OCI-LY7 (cell line): ENCODE results near the gene CDSN.

Experiments
- EZH2phosphoT487 ChIP-seq: fragments of 200-600 bp; sonication (generic); IDR thresholded peaks from 2 replicates; pipeline ENCODE4 v1.6.1; 2018; ENCODE audit warnings: low read depth, borderline replicate concordance, mild to moderate bottlenecking, mixed run types, antibody characterized with exemption, low read length, moderate library complexity, mixed read lengths
- TF ChIP-seq, protein P1 (sequence below): fragments of 200-600 bp; sonication (generic); conservative IDR thresholded peaks from 2 replicates; pipeline ENCODE4 v1.5.1; 2014; ENCODE audit warnings: mild to moderate bottlenecking, antibody characterized with exemption, low read length, moderate library complexity, mixed read lengths

DNA sequence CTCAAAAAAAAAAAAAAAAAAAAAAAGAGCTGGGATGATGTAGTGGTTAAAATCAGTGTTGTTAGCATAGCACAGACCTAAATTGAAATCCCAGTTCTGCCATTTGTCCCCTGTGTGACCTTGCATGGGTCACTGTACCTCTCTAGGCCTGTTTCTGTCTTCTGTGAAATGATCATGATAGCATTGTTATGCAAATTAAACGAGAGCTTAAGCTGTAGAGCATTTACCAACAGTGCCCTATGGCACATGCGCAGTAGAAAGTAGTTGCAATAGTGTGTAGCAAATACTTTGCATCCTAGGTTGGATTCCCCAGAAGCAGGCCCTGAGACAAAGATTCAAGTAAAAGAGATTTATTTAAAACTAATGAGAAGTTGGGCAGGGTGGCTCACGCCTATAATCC lies 11.3 kb upstream of the CDSN start:
- TF ChIP-seq, protein P1, sequence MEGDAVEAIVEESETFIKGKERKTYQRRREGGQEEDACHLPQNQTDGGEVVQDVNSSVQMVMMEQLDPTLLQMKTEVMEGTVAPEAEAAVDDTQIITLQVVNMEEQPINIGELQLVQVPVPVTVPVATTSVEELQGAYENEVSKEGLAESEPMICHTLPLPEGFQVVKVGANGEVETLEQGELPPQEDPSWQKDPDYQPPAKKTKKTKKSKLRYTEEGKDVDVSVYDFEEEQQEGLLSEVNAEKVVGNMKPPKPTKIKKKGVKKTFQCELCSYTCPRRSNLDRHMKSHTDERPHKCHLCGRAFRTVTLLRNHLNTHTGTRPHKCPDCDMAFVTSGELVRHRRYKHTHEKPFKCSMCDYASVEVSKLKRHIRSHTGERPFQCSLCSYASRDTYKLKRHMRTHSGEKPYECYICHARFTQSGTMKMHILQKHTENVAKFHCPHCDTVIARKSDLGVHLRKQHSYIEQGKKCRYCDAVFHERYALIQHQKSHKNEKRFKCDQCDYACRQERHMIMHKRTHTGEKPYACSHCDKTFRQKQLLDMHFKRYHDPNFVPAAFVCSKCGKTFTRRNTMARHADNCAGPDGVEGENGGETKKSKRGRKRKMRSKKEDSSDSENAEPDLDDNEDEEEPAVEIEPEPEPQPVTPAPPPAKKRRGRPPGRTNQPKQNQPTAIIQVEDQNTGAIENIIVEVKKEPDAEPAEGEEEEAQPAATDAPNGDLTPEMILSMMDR = no peak
- no peak for TF ChIP-seq EZH2phosphoT487
